ENCODE measurements around the gene FAM120B. TPM values are rescaled to one million over a fixed set of nuclear protein-coding genes. Genes with fewer than 3 reads are reported as not detected.

FAM120B gene
- total RNA-seq, 1 experiment from 2014 or later = 25.2 TPM

DNA sequence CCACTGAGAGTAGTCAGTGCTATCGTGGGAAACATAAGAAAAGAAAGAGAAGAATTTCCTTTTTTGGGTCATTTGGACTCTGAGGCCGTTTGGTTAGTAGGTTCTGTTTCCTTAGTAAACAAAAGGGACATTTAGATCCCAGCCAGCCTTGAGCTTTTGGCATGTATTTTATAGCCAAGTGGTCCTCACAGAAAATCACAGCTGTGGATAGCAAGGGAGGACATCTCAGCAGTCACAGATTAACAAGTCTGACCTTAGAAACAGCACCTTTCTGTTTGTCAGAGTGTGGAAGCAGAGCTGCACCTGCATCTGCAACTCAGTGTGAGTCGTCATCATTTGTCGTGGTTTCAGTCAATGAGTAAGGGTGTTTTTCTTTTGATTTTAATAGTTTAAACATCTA lies 40.5 kb downstream of the FAM120B start:
- Histone ChIP-seq H3K4me1 (ENCODE audit: control insufficient read depth in 1 of 2, insufficient read depth in 2 of 2, low read length in 2 of 2) (peaks cover 15% of the 10 kb centered on the region in 2 experiments), H3K9me2 (ENCODE audit: insufficient read depth) (no peaks in the 10 kb centered on the region), H3K36me3 (ENCODE audit: control insufficient read depth in 1 of 2, insufficient read depth in 2 of 2, low read length in 2 of 2) (peaks cover 14 to 19% of the 10 kb centered on the region in 2 experiments), H3K4me3 (replicated peaks in 1 of 2; ENCODE audit: low read depth in 1 of 2, low read length in 2 of 2) (no peak overlapping the region), H3K27me3 (ENCODE audit: insufficient read depth, low read length) (no peaks in the 10 kb centered on the region), H3K27ac (ENCODE audit: low read depth, low read length) (no peak overlapping the region), H4K20me1 (ENCODE audit: insufficient read depth) (no peaks in the 10 kb centered on the region; the same call in 1 of the 2 replicates), H3K9ac (ENCODE audit: low read length) (no peak overlapping the region), H3K9me3 (ENCODE audit: control insufficient read depth in 1 of 2, insufficient read depth in 1 of 2, low read depth in 1 of 2, low read length in 2 of 2) (no peaks in the 10 kb centered on the region; a peak in 1 of 4 replicates), H2AFZ (ENCODE audit: low read depth, low read length, poor library complexity, severe bottlenecking) (no peak overlapping the region), H3K4me2 (ENCODE audit: low read length) (no peak overlapping the region), H3K79me2 (ENCODE audit: insufficient read depth, low read length) (no peaks in the 10 kb centered on the region; the same call in 1 of the 2 replicates)
- intact Hi-C loops (cut with micrococcal nuclease) = no loop called here
- ChIA-PET CTCF (no interaction called here), POLR2A (no interaction called here), RAD21 (ENCODE audit: low non-redundant PET in 1 of 2, low total read pairs in 2 of 2, uncharacterized antibody in 2 of 2, unreplicated experiment in 2 of 2) (no interaction called here)
- TF ChIP-seq SP1 (IDR thresholded peaks at IDR 0.05; ENCODE audit: low read depth) (no peak), ZNF274 (IDR thresholded peaks at IDR 0.05; ENCODE audit: low read depth, low read length) (no peak), EZH2 (IDR thresholded peaks at IDR 0.05) (no peak), SIN3A (IDR thresholded peaks at IDR 0.05; ENCODE audit: low read depth) (no peak)
- TF ChIP-seq, protein P1, sequence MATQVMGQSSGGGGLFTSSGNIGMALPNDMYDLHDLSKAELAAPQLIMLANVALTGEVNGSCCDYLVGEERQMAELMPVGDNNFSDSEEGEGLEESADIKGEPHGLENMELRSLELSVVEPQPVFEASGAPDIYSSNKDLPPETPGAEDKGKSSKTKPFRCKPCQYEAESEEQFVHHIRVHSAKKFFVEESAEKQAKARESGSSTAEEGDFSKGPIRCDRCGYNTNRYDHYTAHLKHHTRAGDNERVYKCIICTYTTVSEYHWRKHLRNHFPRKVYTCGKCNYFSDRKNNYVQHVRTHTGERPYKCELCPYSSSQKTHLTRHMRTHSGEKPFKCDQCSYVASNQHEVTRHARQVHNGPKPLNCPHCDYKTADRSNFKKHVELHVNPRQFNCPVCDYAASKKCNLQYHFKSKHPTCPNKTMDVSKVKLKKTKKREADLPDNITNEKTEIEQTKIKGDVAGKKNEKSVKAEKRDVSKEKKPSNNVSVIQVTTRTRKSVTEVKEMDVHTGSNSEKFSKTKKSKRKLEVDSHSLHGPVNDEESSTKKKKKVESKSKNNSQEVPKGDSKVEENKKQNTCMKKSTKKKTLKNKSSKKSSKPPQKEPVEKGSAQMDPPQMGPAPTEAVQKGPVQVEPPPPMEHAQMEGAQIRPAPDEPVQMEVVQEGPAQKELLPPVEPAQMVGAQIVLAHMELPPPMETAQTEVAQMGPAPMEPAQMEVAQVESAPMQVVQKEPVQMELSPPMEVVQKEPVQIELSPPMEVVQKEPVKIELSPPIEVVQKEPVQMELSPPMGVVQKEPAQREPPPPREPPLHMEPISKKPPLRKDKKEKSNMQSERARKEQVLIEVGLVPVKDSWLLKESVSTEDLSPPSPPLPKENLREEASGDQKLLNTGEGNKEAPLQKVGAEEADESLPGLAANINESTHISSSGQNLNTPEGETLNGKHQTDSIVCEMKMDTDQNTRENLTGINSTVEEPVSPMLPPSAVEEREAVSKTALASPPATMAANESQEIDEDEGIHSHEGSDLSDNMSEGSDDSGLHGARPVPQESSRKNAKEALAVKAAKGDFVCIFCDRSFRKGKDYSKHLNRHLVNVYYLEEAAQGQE (IDR thresholded peaks at IDR 0.05; ENCODE audit: low read depth) = no peak
- TF ChIP-seq, protein P2, sequence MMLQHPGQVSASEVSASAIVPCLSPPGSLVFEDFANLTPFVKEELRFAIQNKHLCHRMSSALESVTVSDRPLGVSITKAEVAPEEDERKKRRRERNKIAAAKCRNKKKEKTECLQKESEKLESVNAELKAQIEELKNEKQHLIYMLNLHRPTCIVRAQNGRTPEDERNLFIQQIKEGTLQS (IDR thresholded peaks at IDR 0.05) = no peak
- DNase-seq (ENCODE audit: low read depth, low spot score) (no peak), ATAC-seq (no peak)
- no TSS peak for BruUV-seq (replicated peaks)

DNA sequence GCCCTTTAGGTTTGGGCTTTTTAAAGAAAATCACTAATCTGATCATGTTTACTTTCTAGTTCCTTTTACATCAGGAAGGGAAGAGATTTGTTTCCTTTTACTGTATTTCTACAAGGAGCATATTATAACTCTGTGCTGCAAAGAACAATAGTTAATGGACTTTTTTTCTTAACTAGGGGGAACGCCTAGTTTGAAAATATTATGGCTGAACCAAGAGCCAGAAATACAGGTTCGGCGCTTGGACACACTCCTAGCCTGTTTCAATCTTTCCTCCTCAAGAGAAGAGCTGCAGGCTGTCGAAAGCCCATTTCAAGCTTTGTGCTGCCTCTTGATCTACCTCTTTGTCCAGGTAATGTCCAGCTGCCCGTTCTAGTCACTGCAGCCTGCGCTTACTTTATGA lies 41.4 kb downstream of the FAM120B start:
- Histone ChIP-seq H2AFZ (ENCODE audit: low read depth, low read length, poor library complexity, severe bottlenecking) (no peak overlapping the region), H3K36me3 (ENCODE audit: control insufficient read depth in 1 of 2, insufficient read depth in 2 of 2, low read length in 2 of 2) (peaks cover 14 to 19% of the 10 kb centered on the region in 2 experiments), H3K9ac (ENCODE audit: low read length) (no peak overlapping the region), H3K4me1 (ENCODE audit: control insufficient read depth in 1 of 2, insufficient read depth in 2 of 2, low read length in 2 of 2) (peaks cover 15% of the 10 kb centered on the region in 2 experiments), H3K79me2 (ENCODE audit: insufficient read depth, low read length) (no peaks in the 10 kb centered on the region; the same call in 1 of the 2 replicates), H3K27me3 (ENCODE audit: insufficient read depth, low read length) (no peaks in the 10 kb centered on the region), H3K4me2 (ENCODE audit: low read length) (no peak overlapping the region), H3K9me2 (ENCODE audit: insufficient read depth) (no peaks in the 10 kb centered on the region), H3K27ac (ENCODE audit: low read depth, low read length) (no peak overlapping the region), H3K4me3 (replicated peaks in 1 of 2; ENCODE audit: low read depth in 1 of 2, low read length in 2 of 2) (no peak overlapping the region), H4K20me1 (ENCODE audit: insufficient read depth) (no peaks in the 10 kb centered on the region; the same call in 1 of the 2 replicates), H3K9me3 (ENCODE audit: control insufficient read depth in 1 of 2, insufficient read depth in 1 of 2, low read depth in 1 of 2, low read length in 2 of 2) (no peaks in the 10 kb centered on the region; a peak in 1 of 4 replicates)
- POLR2A ChIA-PET = no interaction called here
- RAD21 ChIA-PET (ENCODE audit: low non-redundant PET in 1 of 2, low total read pairs in 2 of 2, uncharacterized antibody in 2 of 2, unreplicated experiment in 2 of 2) = no interaction called here
- intact Hi-C loops (cut with micrococcal nuclease) = no loop called here
- ATAC-seq (no peak), DNase-seq (ENCODE audit: low read depth, low spot score) (no peak)
- CTCF ChIA-PET = no interaction called here
- TF ChIP-seq RAD21 (IDR thresholded peaks at IDR 0.05; ENCODE audit: low read depth) (no peak), JUND (IDR thresholded peaks at IDR 0.05) (no peak), ELF1 (IDR thresholded peaks at IDR 0.05; ENCODE audit: borderline replicate concordance, low read depth) (no peak), CEBPB (IDR thresholded peaks at IDR 0.05; ENCODE audit: low read depth) (no peak), ZFX (IDR thresholded peaks at IDR 0.05) (no peak), EZH2phosphoT487 (IDR thresholded peaks at IDR 0.05; ENCODE audit: borderline replicate concordance) (no peak), POLR2AphosphoS5 (IDR thresholded peaks at IDR 0.05; ENCODE audit: low read depth, low read length) (no peak)
- TF ChIP-seq, protein P3, sequence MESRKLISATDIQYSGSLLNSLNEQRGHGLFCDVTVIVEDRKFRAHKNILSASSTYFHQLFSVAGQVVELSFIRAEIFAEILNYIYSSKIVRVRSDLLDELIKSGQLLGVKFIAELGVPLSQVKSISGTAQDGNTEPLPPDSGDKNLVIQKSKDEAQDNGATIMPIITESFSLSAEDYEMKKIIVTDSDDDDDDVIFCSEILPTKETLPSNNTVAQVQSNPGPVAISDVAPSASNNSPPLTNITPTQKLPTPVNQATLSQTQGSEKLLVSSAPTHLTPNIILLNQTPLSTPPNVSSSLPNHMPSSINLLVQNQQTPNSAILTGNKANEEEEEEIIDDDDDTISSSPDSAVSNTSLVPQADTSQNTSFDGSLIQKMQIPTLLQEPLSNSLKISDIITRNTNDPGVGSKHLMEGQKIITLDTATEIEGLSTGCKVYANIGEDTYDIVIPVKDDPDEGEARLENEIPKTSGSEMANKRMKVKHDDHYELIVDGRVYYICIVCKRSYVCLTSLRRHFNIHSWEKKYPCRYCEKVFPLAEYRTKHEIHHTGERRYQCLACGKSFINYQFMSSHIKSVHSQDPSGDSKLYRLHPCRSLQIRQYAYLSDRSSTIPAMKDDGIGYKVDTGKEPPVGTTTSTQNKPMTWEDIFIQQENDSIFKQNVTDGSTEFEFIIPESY (IDR thresholded peaks at IDR 0.05; ENCODE audit: extremely low read depth, insufficient replicate concordance, low read length) = no peak
- TF ChIP-seq, protein P4, sequence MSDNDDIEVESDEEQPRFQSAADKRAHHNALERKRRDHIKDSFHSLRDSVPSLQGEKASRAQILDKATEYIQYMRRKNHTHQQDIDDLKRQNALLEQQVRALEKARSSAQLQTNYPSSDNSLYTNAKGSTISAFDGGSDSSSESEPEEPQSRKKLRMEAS (IDR thresholded peaks at IDR 0.05) = no peak
- no TSS peak for BruUV-seq (replicated peaks)

All from HCT116 (cell line).